ENCODE data around the gene SLC39A11. TPM values are rescaled to one million over a fixed set of nuclear protein-coding genes. Genes with fewer than 3 reads are reported as not detected.
"Not testable (repeated sequence)": the region's sequence is repeated elsewhere in the genome, so short reads cannot be mapped to it uniquely, and the experiment has no call there.

Gene SLC39A11
- total RNA-seq, 1 experiment from 2014 or later, result 64.4 TPM

- no peak for DNase-seq (ENCODE audit: low read depth, low spot score)
- in situ Hi-C loops (cut with HindIII; ENCODE audit: low pct_unique_long_range_greater_than_20kb, low sequenced_read_pairs), result no loop called here
Observed at GRCh38 chr17:73119631-73120030, 27.1 kb upstream of the SLC39A11 start.

GRCh38 chr17:73118951-73119391, 26.5 kb upstream of the SLC39A11 start:
- no peak for DNase-seq (ENCODE audit: low read depth, low spot score)
- in situ Hi-C loops (cut with HindIII; ENCODE audit: low pct_unique_long_range_greater_than_20kb, low sequenced_read_pairs), result no loop called here

GRCh38 chr17:73118139-73118538, 25.7 kb upstream of the SLC39A11 start:
- no peak for DNase-seq (ENCODE audit: low read depth, low spot score)
- in situ Hi-C loops (cut with HindIII; ENCODE audit: low pct_unique_long_range_greater_than_20kb, low sequenced_read_pairs), result no loop called here

GRCh38 chr17:73112246-73112645, 19.8 kb upstream of the SLC39A11 start:
- DNase-seq (ENCODE audit: low read depth, low spot score), result no peak
- in situ Hi-C loops (cut with HindIII; ENCODE audit: low pct_unique_long_range_greater_than_20kb, low sequenced_read_pairs), result no loop called here

GRCh38 chr17:73111386-73111785, 18.9 kb upstream of the SLC39A11 start:
- no peak for DNase-seq (ENCODE audit: low read depth, low spot score)
- in situ Hi-C loops (cut with HindIII; ENCODE audit: low pct_unique_long_range_greater_than_20kb, low sequenced_read_pairs), result no loop called here

- in situ Hi-C loops (cut with HindIII; ENCODE audit: low pct_unique_long_range_greater_than_20kb, low sequenced_read_pairs), result no loop called here
- no peak for DNase-seq (ENCODE audit: low read depth, low spot score)
Observed at GRCh38 chr17:73107191-73107590, 14.7 kb upstream of the SLC39A11 start.

- in situ Hi-C loops (cut with HindIII; ENCODE audit: low pct_unique_long_range_greater_than_20kb, low sequenced_read_pairs), result no loop called here
- DNase-seq (ENCODE audit: low read depth, low spot score), result no peak
Observed at GRCh38 chr17:73105431-73105830, 12.9 kb upstream of the SLC39A11 start.

GRCh38 chr17:73104450-73104849, 12.0 kb upstream of the SLC39A11 start:
- no peak for DNase-seq (ENCODE audit: low read depth, low spot score)

GRCh38 chr17:73103641-73104335, 11.3 kb upstream of the SLC39A11 start:
- no peak for DNase-seq (ENCODE audit: low read depth, low spot score)
- in situ Hi-C loops (cut with HindIII; ENCODE audit: low pct_unique_long_range_greater_than_20kb, low sequenced_read_pairs), result no loop called here

More at GRCh38 chr17:73104450-73104849, 12.0 kb upstream of the SLC39A11 start:
- in situ Hi-C loops (cut with HindIII; ENCODE audit: low pct_unique_long_range_greater_than_20kb, low sequenced_read_pairs), result no loop called here

- DNase-seq (ENCODE audit: low read depth, low spot score), result no peak
- in situ Hi-C loops (cut with HindIII; ENCODE audit: low pct_unique_long_range_greater_than_20kb, low sequenced_read_pairs), result no loop called here
Observed at GRCh38 chr17:73101031-73101430, 8.5 kb upstream of the SLC39A11 start.

GRCh38 chr17:73100363-73100762, 7.9 kb upstream of the SLC39A11 start:
- in situ Hi-C loops (cut with HindIII; ENCODE audit: low pct_unique_long_range_greater_than_20kb, low sequenced_read_pairs), result no loop called here
- no peak for DNase-seq (ENCODE audit: low read depth, low spot score)

- in situ Hi-C loops (cut with HindIII; ENCODE audit: low pct_unique_long_range_greater_than_20kb, low sequenced_read_pairs), result no loop called here
Observed at GRCh38 chr17:73099511-73099910, 7.0 kb upstream of the SLC39A11 start.

GRCh38 chr17:73098919-73099318, 6.4 kb upstream of the SLC39A11 start:
- DNase-seq (ENCODE audit: low read depth, low spot score), result no peak
- in situ Hi-C loops (cut with HindIII; ENCODE audit: low pct_unique_long_range_greater_than_20kb, low sequenced_read_pairs), result no loop called here

More at GRCh38 chr17:73099511-73099910, 7.0 kb upstream of the SLC39A11 start:
- DNase-seq (ENCODE audit: low read depth, low spot score), result no peak

GRCh38 chr17:73097973-73098765, 5.7 kb upstream of the SLC39A11 start:
- DNase-seq (ENCODE audit: low read depth, low spot score); in situ Hi-C loops (cut with HindIII; ENCODE audit: low pct_unique_long_range_greater_than_20kb, low sequenced_read_pairs): not testable (repeated sequence)

- DNase-seq (ENCODE audit: low read depth, low spot score), result no peak
- in situ Hi-C loops (cut with HindIII; ENCODE audit: low pct_unique_long_range_greater_than_20kb, low sequenced_read_pairs), result no loop called here
Observed at GRCh38 chr17:73096866-73097265, 4.4 kb upstream of the SLC39A11 start.

- in situ Hi-C loops (cut with HindIII; ENCODE audit: low pct_unique_long_range_greater_than_20kb, low sequenced_read_pairs), result no loop called here
- DNase-seq (ENCODE audit: low read depth, low spot score), result no peak
Observed at GRCh38 chr17:73096211-73096610, 3.7 kb upstream of the SLC39A11 start.

- DNase-seq (ENCODE audit: low read depth, low spot score), result no peak
- in situ Hi-C loops (cut with HindIII; ENCODE audit: low pct_unique_long_range_greater_than_20kb, low sequenced_read_pairs), result no loop called here
Observed at GRCh38 chr17:73093286-73093685, 798 bp upstream of the SLC39A11 start.

- in situ Hi-C loops (cut with HindIII; ENCODE audit: low pct_unique_long_range_greater_than_20kb, low sequenced_read_pairs), result no loop called here
- no peak for DNase-seq (ENCODE audit: low read depth, low spot score)
Observed at GRCh38 chr17:73091770-73092522, 542 bp downstream of the SLC39A11 start.

Measured in SK-MEL-5 (cell line).